HCT116 (cell line): ENCODE measurements around the gene BSPH1. TPM values are rescaled to one million over a fixed set of nuclear protein-coding genes. Genes with fewer than 3 reads are reported as not detected.

Source experiments
- ATAC-seq: fragments of 200-7000 bp; cut with Tn5 transposase; 2 replicates; pipeline ENCODE4 v1.9.1; 2020; ENCODE audit warnings: mild to moderate bottlenecking, moderate library complexity
- BruUV-seq: library from RNA; stranded (reverse); fragments of 400-500 nt; replicated peaks from 2 replicates; lab custom pipeline; 2021; lab: Mats Ljungman, UMichigan
- CTCF ChIA-PET: fragments of 300-600 bp; sonication (Branson Sonifier 250); formaldehyde crosslinking; loops from one replicate; lab custom pipeline; 2021; ENCODE audit warnings: antibody characterized with exemption; lab: Charles Lee
- POLR2A ChIA-PET: fragments of 300-600, 350-600 bp; sonication (Branson Sonifier 250); formaldehyde crosslinking; loops from one replicate; lab custom pipeline; 2021; ENCODE audit warnings: antibody characterized with exemption; lab: Charles Lee
- RAD21 ChIA-PET, 2 experiments: fragments of 300-600 bp; sonication (Branson Sonifier 250); formaldehyde crosslinking; loops; one replicate each; lab custom pipeline; 2023; ENCODE audit warnings: low total read pairs in 2 of 2; ENCODE audit not compliant: uncharacterized antibody in 2 of 2, unreplicated experiment in 2 of 2, low non-redundant PET in 1 of 2; lab: Charles Lee
- DNase-seq: peaks from one replicate; pipeline ENCODE4 v3.0.0-alpha.2; 2010; ENCODE audit warnings: low read depth, low spot score
- H2AFZ ChIP-seq: fragments of 200-600 bp; shearing (Covaris generic), sonication (generic); 2 replicates; pipeline ENCODE4 v1.6.1; 2017; ENCODE audit warnings: low read depth, mixed run types, mixed read lengths, antibody characterized with exemption, low read length; ENCODE audit not compliant: poor library complexity, severe bottlenecking
- H3K27ac ChIP-seq: 2 replicates; pipeline ENCODE4 v1.5.1; 2012; ENCODE audit warnings: low read depth, low read length
- H3K27me3 ChIP-seq: fragments of 200-600 bp; sonication (generic); 2 replicates; pipeline ENCODE4 v1.6.1; 2016; ENCODE audit warnings: mixed run types, low read length, mixed read lengths; ENCODE audit not compliant: insufficient read depth
- H3K36me3 ChIP-seq, 2 experiments: fragments of 200-500 bp in 1 of 2; fragments of 200-600 bp in 1 of 2; sonication (Bioruptor generic) in 1 of 2; sonication (generic) in 1 of 2; 2 replicates each; pipeline versions ENCODE4 v1.5.1 to v1.6.1; 2014 to 2016; ENCODE audit warnings: low read length in 2 of 2, inconsistent platforms in 1 of 2, mixed read lengths in 1 of 2, mixed run types in 1 of 2; ENCODE audit not compliant: insufficient read depth in 2 of 2, control insufficient read depth in 1 of 2
- H3K4me1 ChIP-seq, 2 experiments: fragments of 200-600 bp in 1 of 2; sonication (generic) in 1 of 2; 2 replicates each; pipeline versions ENCODE4 v1.5.1 to v1.6.1; 2012 to 2017; ENCODE audit warnings: low read length in 2 of 2, inconsistent platforms in 1 of 2, mild to moderate bottlenecking in 1 of 2, mixed read lengths in 1 of 2, mixed run types in 1 of 2, moderate library complexity in 1 of 2; ENCODE audit not compliant: insufficient read depth in 2 of 2, control insufficient read depth in 1 of 2
- H3K4me2 ChIP-seq: fragments of 200-600 bp; sonication (generic); 2 replicates; pipeline ENCODE4 v1.6.1; 2017; ENCODE audit warnings: mixed run types, low read length, mixed read lengths
- H3K4me3 ChIP-seq, 2 experiments: fragments of 200-600 bp in 1 of 2; sonication (generic) in 1 of 2; replicated peaks in 1 of 2; 2 replicates each; pipeline ENCODE4 v1.5.1; 2011 to 2016; ENCODE audit warnings: low read length in 2 of 2, control low read depth in 1 of 2, low read depth in 1 of 2, mild to moderate bottlenecking in 1 of 2, mixed read lengths in 1 of 2, mixed run types in 1 of 2
- H3K79me2 ChIP-seq: fragments of 200-600 bp; sonication (generic); 2 replicates; pipeline ENCODE4 v1.6.1; 2017; ENCODE audit warnings: mild to moderate bottlenecking, mixed run types, low read length, moderate library complexity, mixed read lengths; ENCODE audit not compliant: insufficient read depth
- H3K9ac ChIP-seq: fragments of 200-600 bp; sonication (generic); 2 replicates; pipeline ENCODE4 v1.6.1; 2016; ENCODE audit warnings: low read length, mixed read lengths
- H3K9me2 ChIP-seq: fragments of 200-600 bp; sonication (generic), shearing (Covaris generic); 2 replicates; pipeline ENCODE4 v1.6.1; 2017; ENCODE audit warnings: mixed run types, mild to moderate bottlenecking, moderate library complexity; ENCODE audit not compliant: insufficient read depth
- H3K9me3 ChIP-seq, 2 experiments: fragments of 200-500 bp in 1 of 2; fragments of 200-600 bp in 1 of 2; sonication (Bioruptor generic) in 1 of 2; sonication (generic) in 1 of 2; 2 replicates each; pipeline ENCODE4 v1.6.1; 2014 to 2017; ENCODE audit warnings: low read length in 2 of 2, mixed read lengths in 2 of 2, inconsistent platforms in 1 of 2, low read depth in 1 of 2, mild to moderate bottlenecking in 1 of 2, mixed run types in 1 of 2, moderate library complexity in 1 of 2; ENCODE audit not compliant: control insufficient read depth in 1 of 2, insufficient read depth in 1 of 2
- H4K20me1 ChIP-seq: fragments of 200-600 bp; sonication (generic), shearing (Covaris generic); 2 replicates; pipeline ENCODE4 v1.6.1; 2017; ENCODE audit warnings: mixed run types, mild to moderate bottlenecking, moderate library complexity; ENCODE audit not compliant: insufficient read depth
- CBX3 ChIP-seq: IDR thresholded peaks from 2 replicates; pipeline ENCODE4 v1.6.1; 2012; ENCODE audit warnings: low read depth
- EGR1 ChIP-seq: IDR thresholded peaks from 2 replicates; pipeline ENCODE4 v1.6.1; 2012; ENCODE audit warnings: low read depth
- ELF1 ChIP-seq: IDR thresholded peaks from 2 replicates; pipeline ENCODE4 v1.6.1; 2012; ENCODE audit warnings: low read depth, borderline replicate concordance
- EZH2phosphoT487 ChIP-seq: fragments of 200-600 bp; IDR thresholded peaks from 2 replicates; pipeline ENCODE4 v1.6.1; 2018; ENCODE audit warnings: antibody characterized with exemption, borderline replicate concordance
- JUND ChIP-seq: IDR thresholded peaks from 2 replicates; pipeline ENCODE4 v1.6.1; 2012
- POLR2A ChIP-seq: IDR thresholded peaks from 2 replicates; pipeline ENCODE4 v1.7.0; 2011; ENCODE audit warnings: borderline replicate concordance; ENCODE audit not compliant: insufficient read depth, insufficient read length; ENCODE audit errors: extremely low read depth
- RAD21 ChIP-seq: IDR thresholded peaks from 2 replicates; pipeline ENCODE4 v1.6.1; 2012; ENCODE audit warnings: low read depth, mild to moderate bottlenecking
- SIN3A ChIP-seq: IDR thresholded peaks from 2 replicates; pipeline ENCODE4 v1.6.1; 2012; ENCODE audit warnings: low read depth
- SP1 ChIP-seq: IDR thresholded peaks from 2 replicates; pipeline ENCODE4 v1.6.1; 2012; ENCODE audit warnings: low read depth
- TCF7L2 ChIP-seq: IDR thresholded peaks from 2 replicates; pipeline ENCODE4 v1.7.0; 2011; ENCODE audit warnings: borderline replicate concordance, inconsistent platforms; ENCODE audit not compliant: insufficient read depth, insufficient read length; ENCODE audit errors: extremely low read depth
- YY1 ChIP-seq: IDR thresholded peaks from 2 replicates; pipeline ENCODE4 v1.6.1; 2011; ENCODE audit warnings: low read length, low read depth, moderate library complexity, mild to moderate bottlenecking; ENCODE audit not compliant: insufficient replicate concordance; ENCODE audit errors: extremely low read depth
- intact Hi-C: fragments of 100-400 bp; cut with micrococcal nuclease; formaldehyde crosslinking; loops from 2 replicates; pipeline ENCODE4 v1.10.0; 2022
- total RNA-seq: library from RNA; stranded (reverse); gene quantifications from one replicate; pipeline ENCODE4 v1.2.1, GENCODE V29; 2021; ENCODE audit not compliant: unreplicated experiment
- TF ChIP-seq, protein P1 (sequence below): IDR thresholded peaks from 2 replicates; pipeline ENCODE4 v1.6.1; 2012; ENCODE audit warnings: low read depth
- TF ChIP-seq, protein P2 (sequence below): IDR thresholded peaks from 2 replicates; pipeline ENCODE4 v1.6.1; 2011; ENCODE audit warnings: mild to moderate bottlenecking, low read length, moderate library complexity; ENCODE audit not compliant: insufficient replicate concordance; ENCODE audit errors: extremely low read depth
- TF ChIP-seq, protein P3 (sequence below): IDR thresholded peaks from 2 replicates; pipeline ENCODE4 v1.6.1; 2012

The BSPH1 gene
- total RNA-seq, 1 experiment from 2014 or later: not detected

DNA sequence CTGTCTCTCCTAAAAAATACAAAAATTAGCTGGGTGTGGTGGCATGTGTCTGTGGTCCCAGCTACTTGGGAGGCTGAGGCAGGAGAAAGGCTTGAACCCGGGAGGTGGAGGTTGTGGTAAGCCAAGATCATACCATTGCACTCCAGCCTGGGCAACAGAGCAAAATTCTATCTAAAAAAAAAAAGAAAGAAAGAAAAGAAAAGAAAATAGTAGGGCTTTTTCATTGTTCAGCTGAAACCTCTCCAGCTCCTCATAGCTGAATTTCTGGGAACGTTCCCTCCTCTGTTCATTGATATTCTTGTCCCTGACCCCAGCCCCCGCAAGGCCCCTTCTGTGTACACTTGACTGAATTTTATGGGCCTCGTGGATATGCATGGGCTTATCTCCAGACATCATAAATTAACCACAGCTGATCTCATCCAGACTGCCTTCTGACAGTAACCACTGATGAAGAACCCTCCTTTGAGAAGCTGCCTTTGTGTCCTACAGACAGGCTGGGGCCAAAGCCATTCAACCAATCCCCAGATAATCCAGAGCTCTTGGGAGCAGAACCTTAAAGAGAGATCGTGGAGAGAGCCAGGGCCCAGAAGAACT lies 2.3 kb upstream of the BSPH1 start, which contains the start of gene ELSPBP1:
Gene ELSPBP1, plus strand, starts transcription at position 424 of the 594 bp plus-strand sequence. CDS start 14,036 bp downstream, outside the sequence.
- no peaks in the 10 kb centered on the region for H3K27me3 ChIP-seq
- no peaks in the 10 kb centered on the region for H4K20me1 ChIP-seq
- H3K9ac ChIP-seq: no peak within 1 kb of the TSS
- no peak within 1 kb of the TSS for H3K4me3 ChIP-seq
- ATAC-seq (no peak), DNase-seq (no peak)
- no peaks in the 10 kb centered on the region for H3K9me3 ChIP-seq
- H3K9me2 ChIP-seq: 0 out of 2 replicates have a peak, but pooled peaks cover 4% of the 10 kb centered on the region
- H3K4me1 ChIP-seq: no peaks in the 10 kb centered on the region
- no TSS peak for BruUV-seq
- ChIA-PET POLR2A (no interaction called here), CTCF (no interaction called here), RAD21 (no interaction called here)
- no peaks in the 10 kb centered on the region for H3K36me3 ChIP-seq
- no peak within 1 kb of the TSS for H3K27ac ChIP-seq
- no peak within 1 kb of the TSS for H2AFZ ChIP-seq
- no peak within 1 kb of the TSS for H3K4me2 ChIP-seq
- no peaks in the 10 kb centered on the region for H3K79me2 ChIP-seq
- no peak for TF ChIP-seq JUND
- TF ChIP-seq EZH2phosphoT487: no peak
- no peak for TF ChIP-seq ELF1
- no peak for TF ChIP-seq POLR2A
- intact Hi-C loops: no loop called here

DNA sequence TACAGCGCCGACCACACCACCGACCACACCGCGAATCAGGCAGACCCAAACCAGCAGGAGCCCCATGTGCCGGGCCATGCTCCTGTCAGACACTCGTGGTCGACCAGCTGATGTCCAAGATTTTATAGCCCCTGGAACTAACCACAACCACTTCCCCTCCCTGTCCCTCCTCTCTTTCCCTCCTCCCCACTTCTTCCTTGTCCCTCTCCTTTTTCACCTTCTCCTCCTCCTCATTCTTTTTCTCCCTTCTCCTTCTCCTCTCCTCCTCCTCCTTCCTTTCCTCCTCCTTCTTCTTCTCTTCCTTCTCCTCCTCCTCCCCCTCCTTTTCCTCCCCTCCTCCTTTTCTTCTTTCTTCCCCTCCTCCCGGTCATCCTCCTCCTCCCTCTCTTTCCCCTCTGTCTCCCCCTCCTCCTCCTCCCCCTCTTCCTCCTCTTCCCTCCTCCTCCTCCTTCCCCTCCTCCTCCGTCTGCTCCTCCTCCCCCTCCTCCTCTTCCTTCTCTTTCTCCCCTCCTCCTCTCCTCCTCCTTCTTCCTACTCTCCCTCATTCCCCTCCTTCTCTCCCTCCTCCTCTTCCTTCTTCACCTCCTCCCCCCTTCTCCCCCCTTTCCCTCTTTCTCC lies 670 bp downstream of the BSPH1 start:
- Histone ChIP-seq H2AFZ (no peak overlapping the region), H3K79me2 (no peaks in the 10 kb centered on the region), H3K4me1 (no peaks in the 10 kb centered on the region), H3K27me3 (no peaks in the 10 kb centered on the region), H3K36me3 (no peaks in the 10 kb centered on the region), H3K27ac (no peak overlapping the region), H3K4me3 (no peak overlapping the region), H4K20me1 (no peaks in the 10 kb centered on the region), H3K9me2 (0 out of 2 replicates have a peak, but pooled peaks cover 4% of the 10 kb centered on the region), H3K9me3 (no peaks in the 10 kb centered on the region), H3K9ac (no peak overlapping the region), H3K4me2 (no peak overlapping the region)
- ATAC-seq: no peak
- CTCF ChIA-PET: no interaction called here
- POLR2A ChIA-PET: no interaction called here
- no TSS peak for BruUV-seq
- RAD21 ChIA-PET: interaction anchor here in 1 of 2 experiments (0.6 kb wide), 1 partner anchor 48 kb away, joined by 5 read pairs; no protein-coding TSS in a partner anchor
- intact Hi-C loops: no loop called here
- DNase-seq: no peak
- TF ChIP-seq EZH2phosphoT487 (no peak), RAD21 (no peak), CBX3 (no peak), YY1 (no peak), TCF7L2 (no peak), SP1 (no peak), EGR1 (no peak), SIN3A (no peak)
- TF ChIP-seq, protein P1, sequence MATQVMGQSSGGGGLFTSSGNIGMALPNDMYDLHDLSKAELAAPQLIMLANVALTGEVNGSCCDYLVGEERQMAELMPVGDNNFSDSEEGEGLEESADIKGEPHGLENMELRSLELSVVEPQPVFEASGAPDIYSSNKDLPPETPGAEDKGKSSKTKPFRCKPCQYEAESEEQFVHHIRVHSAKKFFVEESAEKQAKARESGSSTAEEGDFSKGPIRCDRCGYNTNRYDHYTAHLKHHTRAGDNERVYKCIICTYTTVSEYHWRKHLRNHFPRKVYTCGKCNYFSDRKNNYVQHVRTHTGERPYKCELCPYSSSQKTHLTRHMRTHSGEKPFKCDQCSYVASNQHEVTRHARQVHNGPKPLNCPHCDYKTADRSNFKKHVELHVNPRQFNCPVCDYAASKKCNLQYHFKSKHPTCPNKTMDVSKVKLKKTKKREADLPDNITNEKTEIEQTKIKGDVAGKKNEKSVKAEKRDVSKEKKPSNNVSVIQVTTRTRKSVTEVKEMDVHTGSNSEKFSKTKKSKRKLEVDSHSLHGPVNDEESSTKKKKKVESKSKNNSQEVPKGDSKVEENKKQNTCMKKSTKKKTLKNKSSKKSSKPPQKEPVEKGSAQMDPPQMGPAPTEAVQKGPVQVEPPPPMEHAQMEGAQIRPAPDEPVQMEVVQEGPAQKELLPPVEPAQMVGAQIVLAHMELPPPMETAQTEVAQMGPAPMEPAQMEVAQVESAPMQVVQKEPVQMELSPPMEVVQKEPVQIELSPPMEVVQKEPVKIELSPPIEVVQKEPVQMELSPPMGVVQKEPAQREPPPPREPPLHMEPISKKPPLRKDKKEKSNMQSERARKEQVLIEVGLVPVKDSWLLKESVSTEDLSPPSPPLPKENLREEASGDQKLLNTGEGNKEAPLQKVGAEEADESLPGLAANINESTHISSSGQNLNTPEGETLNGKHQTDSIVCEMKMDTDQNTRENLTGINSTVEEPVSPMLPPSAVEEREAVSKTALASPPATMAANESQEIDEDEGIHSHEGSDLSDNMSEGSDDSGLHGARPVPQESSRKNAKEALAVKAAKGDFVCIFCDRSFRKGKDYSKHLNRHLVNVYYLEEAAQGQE: no peak
- TF ChIP-seq, protein P2, sequence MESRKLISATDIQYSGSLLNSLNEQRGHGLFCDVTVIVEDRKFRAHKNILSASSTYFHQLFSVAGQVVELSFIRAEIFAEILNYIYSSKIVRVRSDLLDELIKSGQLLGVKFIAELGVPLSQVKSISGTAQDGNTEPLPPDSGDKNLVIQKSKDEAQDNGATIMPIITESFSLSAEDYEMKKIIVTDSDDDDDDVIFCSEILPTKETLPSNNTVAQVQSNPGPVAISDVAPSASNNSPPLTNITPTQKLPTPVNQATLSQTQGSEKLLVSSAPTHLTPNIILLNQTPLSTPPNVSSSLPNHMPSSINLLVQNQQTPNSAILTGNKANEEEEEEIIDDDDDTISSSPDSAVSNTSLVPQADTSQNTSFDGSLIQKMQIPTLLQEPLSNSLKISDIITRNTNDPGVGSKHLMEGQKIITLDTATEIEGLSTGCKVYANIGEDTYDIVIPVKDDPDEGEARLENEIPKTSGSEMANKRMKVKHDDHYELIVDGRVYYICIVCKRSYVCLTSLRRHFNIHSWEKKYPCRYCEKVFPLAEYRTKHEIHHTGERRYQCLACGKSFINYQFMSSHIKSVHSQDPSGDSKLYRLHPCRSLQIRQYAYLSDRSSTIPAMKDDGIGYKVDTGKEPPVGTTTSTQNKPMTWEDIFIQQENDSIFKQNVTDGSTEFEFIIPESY: no peak
- TF ChIP-seq, protein P3, sequence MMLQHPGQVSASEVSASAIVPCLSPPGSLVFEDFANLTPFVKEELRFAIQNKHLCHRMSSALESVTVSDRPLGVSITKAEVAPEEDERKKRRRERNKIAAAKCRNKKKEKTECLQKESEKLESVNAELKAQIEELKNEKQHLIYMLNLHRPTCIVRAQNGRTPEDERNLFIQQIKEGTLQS: no peak
